GM12872 (cell line): ENCODE measurements around the gene CD2BP2.

Source experiments
- CTCF ChIP-seq: IDR thresholded peaks from 3 replicates; pipeline ENCODE4 v1.5.1; 2011; ENCODE audit warnings: low read depth, mild to moderate bottlenecking, low read length, moderate library complexity; ENCODE audit not compliant: insufficient read depth

Gene CD2BP2

GRCh38 chr16:30349675-30350074, 5.4 kb downstream of the CD2BP2 start:
- no peak for TF ChIP-seq CTCF

- no peak for TF ChIP-seq CTCF
Observed at GRCh38 chr16:30348929-30349328, 6.2 kb downstream of the CD2BP2 start.

- TF ChIP-seq CTCF, result no peak
Observed at GRCh38 chr16:30348113-30348512, 7.0 kb downstream of the CD2BP2 start.

GRCh38 chr16:30346286-30346685, 8.8 kb downstream of the CD2BP2 start:
- no peak for TF ChIP-seq CTCF

- no peak for TF ChIP-seq CTCF
Observed at GRCh38 chr16:30342751-30343490, 12.2 kb downstream of the CD2BP2 start.

GRCh38 chr16:30340621-30341020, 14.5 kb downstream of the CD2BP2 start:
- no peak for TF ChIP-seq CTCF

GRCh38 chr16:30335598-30336474, 19.3 kb downstream of the CD2BP2 start:
- TF ChIP-seq CTCF, result no peak
